ENCODE measurements around the gene CA10.

Gene CA10

GRCh38 chr17:52096056-52096455 is 62.5 kb downstream of the CA10 start:
- Histone ChIP-seq H3K36me3 (ENCODE audit: insufficient read depth, insufficient read length, low read length) (no peaks in the 10 kb centered on the region), H3K4me1 (ENCODE audit: insufficient read depth, insufficient read length) (no peaks in the 10 kb centered on the region), H3K9me3 (ENCODE audit: insufficient read depth, low read length) (no peaks in the 10 kb centered on the region), H3K9ac (ENCODE audit: insufficient read length, low read depth) (no peak overlapping the region), H3K27me3 (ENCODE audit: insufficient read depth, insufficient read length) (no peaks in the 10 kb centered on the region), H3K4me3 (ENCODE audit: insufficient read length, low read depth) (no peak overlapping the region)
- no peak for DNase-seq (ENCODE audit: low read depth, low spot score)
- TF ChIP-seq SUZ12 (IDR thresholded peaks at IDR 0.05; ENCODE audit: extremely low read depth, insufficient read depth, insufficient read length), result no peak
- no peak for TF ChIP-seq YY1 (IDR thresholded peaks at IDR 0.05; ENCODE audit: insufficient read depth, insufficient read length)
- no peak for TF ChIP-seq ZNF274 (IDR thresholded peaks at IDR 0.05; ENCODE audit: low read depth, low read length)

- Histone ChIP-seq H3K9me3 (ENCODE audit: insufficient read depth, low read length) (no peaks in the 10 kb centered on the region), H3K9ac (ENCODE audit: insufficient read length, low read depth) (no peak overlapping the region), H3K36me3 (ENCODE audit: insufficient read depth, insufficient read length, low read length) (no peaks in the 10 kb centered on the region), H3K4me3 (ENCODE audit: insufficient read length, low read depth) (no peak overlapping the region), H3K4me1 (ENCODE audit: insufficient read depth, insufficient read length) (no peaks in the 10 kb centered on the region), H3K27me3 (ENCODE audit: insufficient read depth, insufficient read length) (no peaks in the 10 kb centered on the region)
- DNase-seq (ENCODE audit: low read depth, low spot score), result no peak
- TF ChIP-seq SUZ12 (IDR thresholded peaks at IDR 0.05; ENCODE audit: extremely low read depth, insufficient read depth, insufficient read length), result no peak
Observed at GRCh38 chr17:52084176-52084575, 74.3 kb downstream of the CA10 start.

GRCh38 chr17:52079496-52079895 is 79.0 kb downstream of the CA10 start:
- Histone ChIP-seq H3K27me3 (ENCODE audit: insufficient read depth, insufficient read length) (no peaks in the 10 kb centered on the region), H3K4me3 (ENCODE audit: insufficient read length, low read depth) (no peak overlapping the region), H3K36me3 (ENCODE audit: insufficient read depth, insufficient read length, low read length) (no peaks in the 10 kb centered on the region), H3K9ac (ENCODE audit: insufficient read length, low read depth) (no peak overlapping the region), H3K4me1 (ENCODE audit: insufficient read depth, insufficient read length) (no peaks in the 10 kb centered on the region), H3K9me3 (ENCODE audit: insufficient read depth, low read length) (no peaks in the 10 kb centered on the region)
- no peak for TF ChIP-seq ZNF274 (IDR thresholded peaks at IDR 0.05; ENCODE audit: low read depth, low read length)
- TF ChIP-seq SUZ12 (IDR thresholded peaks at IDR 0.05; ENCODE audit: extremely low read depth, insufficient read depth, insufficient read length), result no peak
- TF ChIP-seq YY1 (IDR thresholded peaks at IDR 0.05; ENCODE audit: insufficient read depth, insufficient read length), result no peak
- no peak for DNase-seq (ENCODE audit: low read depth, low spot score)

- Histone ChIP-seq H3K4me3 (ENCODE audit: insufficient read length, low read depth) (no peak overlapping the region), H3K27me3 (ENCODE audit: insufficient read depth, insufficient read length) (no peaks in the 10 kb centered on the region), H3K4me1 (ENCODE audit: insufficient read depth, insufficient read length) (no peaks in the 10 kb centered on the region), H3K36me3 (ENCODE audit: insufficient read depth, insufficient read length, low read length) (no peaks in the 10 kb centered on the region), H3K9ac (ENCODE audit: insufficient read length, low read depth) (no peak overlapping the region), H3K9me3 (ENCODE audit: insufficient read depth, low read length) (peaks cover 14% of the 10 kb centered on the region; the same call in 1 of the 2 replicates)
- DNase-seq (ENCODE audit: low read depth, low spot score), result no peak
- TF ChIP-seq SUZ12 (IDR thresholded peaks at IDR 0.05; ENCODE audit: extremely low read depth, insufficient read depth, insufficient read length) (no peak), YY1 (IDR thresholded peaks at IDR 0.05; ENCODE audit: insufficient read depth, insufficient read length) (no peak), ZNF274 (IDR thresholded peaks at IDR 0.05; ENCODE audit: low read depth, low read length) (no peak)
Observed at GRCh38 chr17:52071712-52072111, 86.8 kb downstream of the CA10 start.

GRCh38 chr17:52064791-52065211 is 93.7 kb downstream of the CA10 start:
- Histone ChIP-seq H3K9me3 (ENCODE audit: insufficient read depth, low read length) (peaks cover 16% of the 10 kb centered on the region; the same call in 1 of the 2 replicates), H3K9ac (ENCODE audit: insufficient read length, low read depth) (no peak overlapping the region), H3K4me3 (ENCODE audit: insufficient read length, low read depth) (no peak overlapping the region), H3K4me1 (ENCODE audit: insufficient read depth, insufficient read length) (no peaks in the 10 kb centered on the region), H3K36me3 (ENCODE audit: insufficient read depth, insufficient read length, low read length) (no peaks in the 10 kb centered on the region), H3K27me3 (ENCODE audit: insufficient read depth, insufficient read length) (no peaks in the 10 kb centered on the region)
- DNase-seq (ENCODE audit: low read depth, low spot score), result no peak
- TF ChIP-seq ZNF274 (IDR thresholded peaks at IDR 0.05; ENCODE audit: low read depth, low read length) (no peak), SUZ12 (IDR thresholded peaks at IDR 0.05; ENCODE audit: extremely low read depth, insufficient read depth, insufficient read length) (no peak), YY1 (IDR thresholded peaks at IDR 0.05; ENCODE audit: insufficient read depth, insufficient read length) (no peak)

GRCh38 chr17:52049496-52049895 is 109.0 kb downstream of the CA10 start:
- Histone ChIP-seq H3K4me1 (ENCODE audit: insufficient read depth, insufficient read length) (no peaks in the 10 kb centered on the region), H3K36me3 (ENCODE audit: insufficient read depth, insufficient read length, low read length) (no peaks in the 10 kb centered on the region), H3K9ac (ENCODE audit: insufficient read length, low read depth) (no peak overlapping the region), H3K4me3 (ENCODE audit: insufficient read length, low read depth) (no peak overlapping the region), H3K9me3 (ENCODE audit: insufficient read depth, low read length) (0 out of 2 replicates have a peak, but pooled peaks cover 3% of the 10 kb centered on the region), H3K27me3 (ENCODE audit: insufficient read depth, insufficient read length) (no peaks in the 10 kb centered on the region)
- TF ChIP-seq SUZ12 (IDR thresholded peaks at IDR 0.05; ENCODE audit: extremely low read depth, insufficient read depth, insufficient read length), result no peak
- no peak for TF ChIP-seq YY1 (IDR thresholded peaks at IDR 0.05; ENCODE audit: insufficient read depth, insufficient read length)
- TF ChIP-seq ZNF274 (IDR thresholded peaks at IDR 0.05; ENCODE audit: low read depth, low read length), result no peak
- no peak for DNase-seq (ENCODE audit: low read depth, low spot score)

- no peaks in the 10 kb centered on the region for H3K27me3 ChIP-seq (ENCODE audit: insufficient read depth, insufficient read length)
- H3K9ac ChIP-seq (ENCODE audit: insufficient read length, low read depth), result no peak overlapping the region
- no peak for DNase-seq (ENCODE audit: low read depth, low spot score)
- no peaks in the 10 kb centered on the region for H3K36me3 ChIP-seq (ENCODE audit: insufficient read depth, insufficient read length, low read length)
- H3K9me3 ChIP-seq (ENCODE audit: insufficient read depth, low read length), result no peaks in the 10 kb centered on the region
- TF ChIP-seq YY1 (IDR thresholded peaks at IDR 0.05; ENCODE audit: insufficient read depth, insufficient read length) (no peak), SUZ12 (IDR thresholded peaks at IDR 0.05; ENCODE audit: extremely low read depth, insufficient read depth, insufficient read length) (no peak), ZNF274 (IDR thresholded peaks at IDR 0.05; ENCODE audit: low read depth, low read length) (no peak)
- H3K4me3 ChIP-seq (ENCODE audit: insufficient read length, low read depth), result no peak overlapping the region
- H3K4me1 ChIP-seq (ENCODE audit: insufficient read depth, insufficient read length), result no peaks in the 10 kb centered on the region
Observed at GRCh38 chr17:52049051-52049450, 109.5 kb downstream of the CA10 start.
